Stimulated activated CD4-positive, alpha-beta T cell treated with anti-CD3 and anti-CD28 coated beads, Interleukin-15, amount 100 ng/mL, for 24 hours (primary cell): ENCODE results near the gene IBA57.
"Not testable (repeated sequence)": the region's sequence is repeated elsewhere in the genome, so short reads cannot be mapped to it uniquely, and the experiment has no call there.

Source experiments
- DNase-seq: peaks from one replicate; pipeline ENCODE4 v3.0.0-alpha.2; 2020

IBA57 gene

GRCh38 chr1:228213917-228214808 lies 48.6 kb downstream of the IBA57 start:
- DNase-seq = no peak

- no peak for DNase-seq
These were observed 49.5 kb downstream of the IBA57 start for GRCh38 chr1:228214921-228215662.

- no peak for DNase-seq
These were observed 50.1 kb downstream of the IBA57 start for GRCh38 chr1:228215663-228216116.

- DNase-seq = no peak
These were observed 51.0 kb downstream of the IBA57 start for GRCh38 chr1:228216371-228217320.

GRCh38 chr1:228217551-228218344 lies 52.1 kb downstream of the IBA57 start:
- no peak for DNase-seq

- DNase-seq = no peak
These were observed 53.1 kb downstream of the IBA57 start for GRCh38 chr1:228218513-228219244.

- DNase-seq = no peak
These were observed 53.8 kb downstream of the IBA57 start for GRCh38 chr1:228219245-228219961.

GRCh38 chr1:228219962-228220780 lies 54.6 kb downstream of the IBA57 start:
- no peak for DNase-seq

GRCh38 chr1:228221097-228221496 lies 55.5 kb downstream of the IBA57 start:
- DNase-seq = not testable (repeated sequence)

- no peak for DNase-seq
These were observed 56.9 kb downstream of the IBA57 start for GRCh38 chr1:228222548-228222947.

- DNase-seq = no peak
These were observed 58.9 kb downstream of the IBA57 start for GRCh38 chr1:228224198-228225164.

GRCh38 chr1:228225165-228225710 lies 59.6 kb downstream of the IBA57 start:
- DNase-seq = no peak

GRCh38 chr1:228225740-228226139 lies 60.1 kb downstream of the IBA57 start:
- no peak for DNase-seq

- no peak for DNase-seq
These were observed 60.7 kb downstream of the IBA57 start for GRCh38 chr1:228226141-228226874.

- no peak for DNase-seq
These were observed 61.6 kb downstream of the IBA57 start for GRCh38 chr1:228226956-228227791.

- not testable (repeated sequence) for DNase-seq
These were observed 62.5 kb downstream of the IBA57 start for GRCh38 chr1:228228147-228228546.
